HG03064 (cell line): ENCODE results near the gene NSUN4.
"Not testable (repeated sequence)": the region's sequence is repeated elsewhere in the genome, so short reads cannot be mapped to it uniquely, and the experiment has no call there.

Source experiments
- ATAC-seq: cut with Tn5 transposase; IDR thresholded peaks from one replicate; pipeline ENCODE4 v1.9.1; 2021; ENCODE audit warnings: low read depth; ENCODE audit not compliant: unreplicated experiment

The NSUN4 gene

DNA sequence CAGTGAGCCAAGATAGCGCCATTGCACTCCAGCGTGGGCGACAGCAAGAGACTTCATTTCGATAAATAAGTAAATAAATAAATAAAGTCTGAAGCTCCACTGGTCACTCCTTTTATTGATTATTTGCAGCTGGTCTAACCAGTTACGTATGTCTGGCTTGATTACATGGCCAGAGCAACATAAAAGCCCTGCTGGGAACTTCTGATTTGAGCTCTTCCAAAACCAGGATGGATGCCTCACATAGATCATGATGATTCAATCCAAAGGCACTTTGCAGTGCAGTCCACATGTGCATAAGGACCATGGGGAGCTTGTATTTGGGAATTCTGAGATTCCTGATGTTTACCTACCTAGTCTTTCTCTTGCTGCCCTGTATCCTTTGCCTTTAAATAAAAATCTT is 24.0 kb downstream of the NSUN4 start:
- no peak for ATAC-seq

DNA sequence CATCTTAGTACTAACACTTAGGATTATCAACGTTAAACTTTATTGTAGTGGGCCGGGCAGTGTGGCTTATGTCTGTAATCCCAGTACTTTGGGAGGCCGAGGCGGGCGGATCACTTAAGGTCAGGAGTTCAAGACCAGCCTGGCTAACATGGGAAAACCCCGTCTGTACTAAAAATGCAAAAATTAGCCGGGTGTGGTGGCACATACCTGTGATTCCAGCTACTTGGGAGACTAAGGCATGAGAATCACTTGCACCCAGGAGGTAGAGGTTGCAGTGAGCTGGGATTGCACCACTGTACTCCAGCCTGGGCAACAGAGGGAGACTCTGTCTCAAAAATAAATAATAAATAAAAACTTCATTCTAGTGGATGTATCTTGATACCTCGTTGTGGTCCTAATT is 25.2 kb downstream of the NSUN4 start:
- not testable (repeated sequence) for ATAC-seq

DNA sequence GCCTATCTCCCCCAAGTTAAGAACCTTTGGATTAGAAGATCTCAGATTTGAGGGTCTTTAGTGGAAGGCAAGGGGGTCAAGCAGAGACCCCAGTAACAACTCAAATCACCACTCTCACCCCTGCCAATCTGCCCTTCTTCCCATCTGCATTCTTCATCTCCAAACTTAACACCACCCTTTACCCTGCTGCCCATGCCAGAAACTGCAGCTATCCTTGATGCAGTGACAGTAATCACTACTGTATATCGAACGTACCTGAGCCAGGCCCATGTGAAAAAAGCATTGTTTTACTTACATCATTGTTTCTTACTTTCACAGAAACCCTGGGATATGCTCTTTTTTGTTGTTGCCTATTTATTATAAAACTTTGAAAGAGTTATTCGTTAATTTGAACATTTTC is 26.5 kb downstream of the NSUN4 start:
- no peak for ATAC-seq

DNA sequence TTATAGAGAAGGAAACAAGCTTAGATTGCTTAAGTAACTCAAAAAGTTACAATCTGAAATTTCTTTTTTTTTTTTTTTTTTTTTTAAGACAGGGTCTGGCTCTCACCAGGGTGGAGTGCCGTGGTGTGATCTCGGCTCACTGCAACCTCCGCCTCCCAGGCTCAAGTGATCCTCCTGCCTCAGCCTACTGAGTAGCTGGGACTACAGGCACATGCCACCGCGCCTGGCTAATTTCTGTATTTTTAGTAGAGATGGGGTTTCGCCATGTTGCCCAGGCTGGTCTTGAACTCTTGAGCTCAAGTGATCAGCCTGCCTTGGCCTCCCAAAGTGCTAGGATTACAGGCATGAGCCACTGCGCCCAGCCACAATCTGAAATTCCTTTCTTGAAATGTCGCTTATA is 27.1 kb downstream of the NSUN4 start:
- not testable (repeated sequence) for ATAC-seq

DNA sequence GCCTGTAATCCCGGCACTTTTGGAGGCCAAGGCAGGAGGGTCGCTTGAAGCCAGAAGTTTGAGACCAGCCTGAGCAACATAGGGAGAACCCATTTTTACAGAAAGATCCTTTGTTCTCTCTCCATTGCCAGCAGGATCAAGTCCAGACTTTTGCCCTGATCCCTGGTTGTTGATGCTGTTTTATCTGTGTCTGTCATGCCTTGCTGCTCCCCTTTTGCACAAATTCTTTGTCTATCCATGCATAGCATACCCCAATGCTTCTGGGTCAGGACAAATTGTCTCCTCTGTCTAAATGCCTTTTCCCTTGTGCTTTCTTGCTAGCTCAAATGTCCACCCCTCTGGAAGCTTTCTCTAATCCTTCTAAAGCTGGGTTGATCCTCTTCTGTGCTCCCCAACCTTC is 28.2 kb downstream of the NSUN4 start:
- ATAC-seq: no peak

DNA sequence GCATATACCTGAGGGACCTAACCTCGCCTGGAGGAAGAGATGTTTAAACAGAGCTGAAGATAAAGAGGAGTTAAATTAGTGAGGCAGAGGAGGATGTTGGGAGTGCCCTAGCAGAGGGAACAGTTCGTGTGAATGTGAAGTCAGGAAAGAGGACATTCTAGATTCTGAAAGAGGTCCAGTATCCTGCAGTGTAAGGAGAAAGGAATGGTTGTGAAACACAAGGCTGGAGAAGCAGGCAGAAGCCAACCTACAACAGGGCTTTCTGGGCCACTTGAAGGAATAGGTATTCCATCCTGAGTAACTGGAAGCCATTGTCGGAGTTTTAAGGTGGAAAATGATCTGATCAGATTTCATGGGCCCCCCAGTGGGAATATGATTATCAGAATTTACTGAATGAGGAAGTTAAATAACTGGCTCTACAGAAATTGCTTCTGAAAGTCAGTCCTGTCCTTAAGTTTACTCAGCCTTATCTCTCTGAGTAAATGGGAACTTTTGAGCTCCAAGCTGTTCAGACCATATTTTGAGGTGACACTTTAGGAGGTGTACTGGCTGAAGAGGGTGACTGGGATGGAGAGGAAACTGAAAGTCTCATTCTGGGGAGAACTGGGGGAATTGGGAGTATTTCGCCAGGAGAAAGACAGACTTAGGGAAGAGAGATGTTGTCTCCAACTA is 29.1 kb downstream of the NSUN4 start:
- no peak for ATAC-seq

DNA sequence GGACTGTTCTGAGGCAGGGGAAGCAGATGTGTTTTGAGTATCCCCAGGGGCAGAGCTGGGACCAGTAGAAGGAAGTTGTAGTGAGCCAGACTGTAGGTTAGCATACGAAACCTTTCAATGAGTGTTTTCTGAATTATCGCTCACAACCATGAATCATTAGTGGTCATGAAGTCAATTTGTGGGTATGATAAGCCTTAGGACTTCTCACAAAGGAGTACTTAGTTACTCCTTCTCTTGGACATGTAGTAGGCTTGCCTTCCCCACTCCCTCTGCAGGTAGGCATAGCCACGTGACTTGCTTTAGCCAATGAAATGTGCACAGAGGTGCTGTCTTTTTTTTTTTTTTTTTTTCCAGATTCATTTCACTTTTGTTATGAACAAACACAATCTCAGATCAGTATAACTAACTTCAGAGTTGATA is 29.6 kb downstream of the NSUN4 start:
- ATAC-seq: no peak

DNA sequence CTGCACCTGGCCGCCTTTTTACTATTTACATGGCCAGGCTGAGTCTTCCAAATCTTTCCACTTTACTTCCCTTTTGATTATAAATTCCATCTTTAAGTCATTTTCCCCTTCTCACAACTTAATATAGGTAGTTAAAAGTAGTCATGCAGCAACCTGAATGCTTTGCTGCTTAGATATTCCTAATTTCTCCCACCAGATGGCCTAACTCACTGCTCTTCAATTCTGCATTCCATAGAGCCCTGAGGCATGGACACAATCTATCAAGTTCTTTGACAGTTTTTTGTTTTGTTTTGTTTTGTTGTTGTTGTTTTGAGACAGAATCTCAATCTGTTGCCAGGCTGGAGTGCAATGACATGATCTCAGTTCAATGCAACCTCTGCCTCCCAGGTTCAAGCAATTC is 31.8 kb downstream of the NSUN4 start:
- ATAC-seq: no peak

DNA sequence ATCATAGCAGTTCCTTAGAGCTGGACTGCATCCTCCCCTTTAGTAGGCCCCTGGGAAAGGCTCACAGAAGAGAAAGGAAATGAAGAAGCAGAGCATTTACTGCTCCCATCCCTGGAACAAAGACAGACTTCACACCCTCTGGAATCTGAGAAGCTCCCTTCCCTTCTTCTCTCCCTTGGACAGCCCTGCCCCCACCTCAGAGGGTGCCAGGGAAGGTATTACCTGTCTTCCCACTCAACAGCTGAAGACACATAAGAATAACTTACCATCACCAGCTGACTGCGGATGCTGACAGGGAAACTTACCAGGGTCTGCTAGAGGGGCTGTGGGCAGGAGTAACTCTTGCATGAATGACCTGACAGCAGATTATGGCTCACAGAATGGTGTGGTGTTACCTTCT is 39.4 kb downstream of the NSUN4 start:
- ATAC-seq: no peak

DNA sequence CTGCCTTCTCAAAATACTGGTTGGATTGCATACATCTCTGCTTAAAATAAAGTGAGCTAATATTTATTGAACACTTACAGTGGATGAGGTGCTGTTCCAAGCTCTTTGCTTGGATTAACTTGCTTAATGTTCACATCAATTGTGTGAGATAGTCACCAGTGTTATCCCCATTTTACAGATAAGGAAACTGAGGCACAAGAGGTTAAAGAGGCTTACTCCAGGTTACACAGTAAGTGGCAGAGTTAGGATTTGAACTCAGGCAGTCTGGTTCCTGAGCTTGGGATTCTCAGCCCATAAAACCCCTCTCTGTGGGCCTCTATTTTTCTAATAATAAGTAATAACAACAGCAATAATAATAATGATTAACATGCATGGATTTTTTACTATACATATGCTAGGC is 39.9 kb downstream of the NSUN4 start:
- ATAC-seq: no peak

DNA sequence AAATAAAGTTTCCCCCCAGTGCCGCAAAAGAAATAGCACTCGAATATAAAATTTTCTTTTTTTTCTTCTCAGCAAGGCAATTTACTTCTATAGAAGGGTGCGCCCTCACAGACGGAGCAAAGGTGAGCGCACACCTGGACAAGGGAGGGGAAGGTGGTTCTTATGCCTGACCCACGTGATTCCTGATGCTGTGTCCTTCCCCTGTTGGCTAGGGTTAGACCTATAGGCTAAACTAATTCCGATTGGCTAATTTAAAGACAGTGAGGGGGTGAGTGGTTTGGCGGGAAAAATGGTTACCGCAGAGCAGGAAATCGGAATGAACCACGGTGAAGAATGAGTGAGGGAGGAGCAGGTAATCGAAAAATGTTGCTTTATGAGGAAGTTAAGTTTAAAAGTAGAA is 52.9 kb downstream of the NSUN4 start:
- ATAC-seq: no peak

DNA sequence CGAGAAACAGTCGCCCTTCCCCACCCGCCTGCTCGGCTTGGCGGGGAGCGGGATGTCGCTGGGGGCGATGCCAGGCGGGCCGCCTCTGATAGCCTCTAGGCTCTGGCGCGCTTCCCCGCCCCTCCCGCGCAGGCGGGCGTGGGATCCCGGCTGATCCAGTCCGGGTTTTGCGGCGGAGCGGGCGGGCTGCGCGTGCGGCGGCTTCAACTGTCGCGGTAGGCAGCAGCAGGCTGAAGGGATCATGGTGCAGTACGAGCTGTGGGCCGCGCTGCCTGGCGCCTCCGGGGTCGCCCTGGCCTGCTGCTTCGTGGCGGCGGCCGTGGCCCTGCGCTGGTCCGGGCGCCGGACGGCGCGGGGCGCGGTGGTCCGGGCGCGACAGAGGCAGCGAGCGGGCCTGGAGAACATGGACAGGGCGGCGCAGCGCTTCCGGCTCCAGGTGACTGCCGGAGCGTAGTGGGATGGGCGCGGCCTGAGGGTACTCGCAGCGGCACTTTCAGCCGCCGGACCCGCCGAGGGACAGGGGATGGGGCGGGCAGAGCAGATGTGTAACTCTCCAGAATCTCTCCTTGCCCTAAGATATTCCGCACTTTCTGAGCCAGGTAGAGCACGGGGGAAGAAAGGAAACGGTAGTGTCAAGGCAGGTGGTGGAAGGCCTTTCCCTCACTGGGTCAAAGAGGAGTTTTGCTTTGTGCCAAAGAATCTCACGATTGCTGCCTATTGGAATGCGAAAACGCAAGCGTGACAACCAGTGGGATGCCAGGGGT is 53.7 kb downstream of the NSUN4 start, which contains the start of gene FAAH:
FAAH (plus strand) TSS at position 210 of the 764 bp plus-strand sequence; CDS start at position 242, 32 bp downstream.
- no peak for ATAC-seq

DNA sequence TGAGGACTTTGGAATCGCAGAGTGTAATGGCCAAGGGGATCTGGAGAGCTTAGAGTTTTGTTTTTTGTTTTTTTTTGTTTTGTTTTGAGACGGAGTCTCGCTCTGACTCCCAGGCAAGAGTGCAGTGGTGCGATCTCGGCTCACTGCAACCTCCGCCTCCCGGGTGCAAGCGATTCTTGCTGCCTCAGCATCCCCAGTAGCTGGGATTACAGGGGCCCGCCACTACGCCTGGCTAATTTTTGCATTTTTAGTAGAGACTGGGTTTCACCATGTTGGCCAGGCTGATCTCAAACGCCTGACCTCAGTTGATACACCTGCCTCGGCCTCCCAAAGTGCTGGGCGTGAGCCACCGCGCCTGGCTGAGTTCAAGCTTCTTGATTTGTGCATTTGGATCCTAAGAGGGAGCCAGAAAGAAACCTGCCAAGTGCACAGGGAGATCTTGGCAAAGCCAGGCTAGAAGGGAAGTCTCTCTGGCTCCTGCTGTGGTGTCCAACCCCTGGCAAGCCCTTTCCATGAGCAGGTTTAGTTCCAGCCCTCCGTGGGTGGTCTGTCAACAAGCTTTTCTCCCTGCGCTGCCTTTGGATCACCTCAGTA is 54.4 kb downstream of the NSUN4 start:
- ATAC-seq: no peak

DNA sequence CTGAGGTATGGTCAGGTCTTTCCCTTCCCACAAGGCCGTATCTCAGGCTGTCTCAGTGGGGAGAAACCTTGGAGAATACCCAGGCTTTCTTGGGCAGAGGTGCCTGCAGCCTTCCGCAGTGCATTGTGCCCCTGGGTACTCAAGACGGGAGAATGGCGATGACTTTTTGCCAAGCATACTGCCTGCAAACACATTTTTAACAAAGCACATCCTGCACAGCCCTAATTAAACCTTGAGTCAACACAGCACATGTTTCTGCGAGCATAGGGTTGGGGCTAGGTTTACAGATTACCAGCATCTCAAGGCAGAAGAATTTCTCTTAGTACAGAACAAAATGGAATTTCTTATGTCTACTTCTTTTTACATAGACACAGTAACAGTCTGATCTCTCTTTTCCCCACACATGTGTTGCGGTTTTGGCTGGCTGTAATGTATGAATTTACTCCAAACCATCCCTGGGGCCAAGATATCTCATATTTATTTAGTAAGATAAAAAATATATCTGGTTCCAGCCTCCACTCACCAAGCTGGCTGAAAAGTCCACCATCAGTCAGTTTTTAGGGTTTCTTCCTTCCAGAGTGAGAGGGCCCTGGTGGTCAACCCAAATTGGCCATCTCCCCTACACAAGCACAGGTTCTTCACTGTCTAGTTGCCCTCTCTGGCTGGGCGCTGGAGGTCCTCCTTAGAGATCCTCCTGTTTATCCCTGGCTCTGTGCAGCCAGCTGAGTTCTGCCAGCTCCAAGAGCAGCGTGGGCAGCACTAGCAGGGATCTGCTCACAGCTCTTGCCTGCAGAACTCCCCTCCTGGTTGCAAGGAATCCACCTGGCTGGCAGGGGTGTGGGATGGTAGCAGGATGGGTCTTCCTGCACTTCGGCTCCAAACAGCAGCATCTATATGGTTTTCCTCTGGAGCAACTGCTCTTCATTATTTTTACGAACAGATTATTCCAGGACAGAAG is 56.1 kb downstream of the NSUN4 start:
- ATAC-seq: no peak

DNA sequence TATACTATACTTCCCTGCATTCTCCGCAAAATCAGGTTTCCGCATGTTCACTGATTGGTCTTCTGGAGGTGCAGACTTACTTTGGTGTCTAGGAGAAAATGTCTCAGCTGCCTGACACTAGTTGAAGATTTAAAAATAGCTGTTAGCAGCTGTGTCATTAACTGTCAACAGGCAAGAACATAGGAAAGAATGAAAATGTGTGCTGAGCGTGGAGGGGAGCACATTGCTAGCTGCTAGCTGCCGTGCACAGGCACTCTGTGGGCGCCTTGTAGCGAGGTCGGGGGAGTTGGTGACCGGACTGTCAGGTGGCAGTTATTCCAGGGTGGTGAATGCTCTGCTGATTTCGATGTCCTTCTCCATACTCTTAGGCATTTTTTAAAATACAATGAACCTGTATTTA is 58.7 kb downstream of the NSUN4 start:
- no peak for ATAC-seq

DNA sequence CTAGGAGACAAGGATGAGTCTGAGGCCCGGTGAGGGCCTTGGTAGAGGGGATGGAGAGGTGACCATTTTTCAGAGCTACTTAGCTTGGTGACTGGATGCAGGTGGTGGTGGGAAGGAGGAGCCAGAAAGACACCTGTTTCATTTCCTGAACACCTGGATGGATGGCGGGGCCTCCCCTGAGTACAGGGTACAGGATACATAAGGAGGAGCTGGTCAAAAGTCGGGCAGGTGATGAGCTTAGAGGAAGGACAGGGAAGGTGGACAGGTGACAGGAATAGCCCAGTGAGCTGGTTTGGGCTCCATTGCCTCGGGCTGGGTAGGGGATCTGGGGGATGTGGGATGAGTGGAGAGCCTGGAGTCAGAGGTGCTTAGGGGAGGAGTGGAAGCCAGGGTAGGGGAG is 59.8 kb downstream of the NSUN4 start:
- ATAC-seq: no peak

DNA sequence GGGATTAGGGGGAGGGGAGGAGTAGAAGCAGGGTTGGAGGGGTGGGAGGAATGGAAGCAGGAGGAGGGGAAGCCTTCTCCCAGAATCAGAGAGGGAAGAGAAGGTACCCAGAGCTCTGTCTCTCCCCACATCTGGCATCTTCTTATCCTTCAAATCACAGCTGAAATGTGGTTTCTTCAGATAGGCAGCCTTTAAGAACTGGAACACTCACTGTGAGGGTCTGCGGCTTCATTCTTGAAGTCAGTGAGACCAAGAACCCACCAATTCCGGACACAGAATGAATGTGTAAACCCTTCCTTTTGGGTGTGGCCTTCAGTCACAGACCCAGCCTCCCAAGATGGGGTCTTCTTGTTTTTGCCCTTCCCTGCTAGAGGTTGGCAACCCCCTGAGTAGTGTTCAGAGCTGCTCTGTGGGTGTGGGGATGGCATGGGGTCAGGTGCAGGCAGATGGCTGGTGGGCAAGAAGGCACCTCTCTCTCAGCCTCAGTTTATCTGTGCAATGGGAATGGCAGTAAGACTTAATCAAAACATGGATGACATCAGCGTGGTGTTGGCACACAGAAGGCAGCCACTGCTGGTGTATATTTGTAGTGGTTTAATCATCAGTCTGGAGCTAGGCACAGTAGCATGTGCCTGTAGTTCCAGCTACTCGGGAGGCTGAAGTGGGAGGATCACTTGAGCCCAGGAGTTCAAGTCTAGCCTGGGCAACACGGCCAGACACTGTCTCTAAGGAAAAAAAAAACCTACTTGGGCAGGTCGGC is 60.7 kb downstream of the NSUN4 start:
- no peak for ATAC-seq

DNA sequence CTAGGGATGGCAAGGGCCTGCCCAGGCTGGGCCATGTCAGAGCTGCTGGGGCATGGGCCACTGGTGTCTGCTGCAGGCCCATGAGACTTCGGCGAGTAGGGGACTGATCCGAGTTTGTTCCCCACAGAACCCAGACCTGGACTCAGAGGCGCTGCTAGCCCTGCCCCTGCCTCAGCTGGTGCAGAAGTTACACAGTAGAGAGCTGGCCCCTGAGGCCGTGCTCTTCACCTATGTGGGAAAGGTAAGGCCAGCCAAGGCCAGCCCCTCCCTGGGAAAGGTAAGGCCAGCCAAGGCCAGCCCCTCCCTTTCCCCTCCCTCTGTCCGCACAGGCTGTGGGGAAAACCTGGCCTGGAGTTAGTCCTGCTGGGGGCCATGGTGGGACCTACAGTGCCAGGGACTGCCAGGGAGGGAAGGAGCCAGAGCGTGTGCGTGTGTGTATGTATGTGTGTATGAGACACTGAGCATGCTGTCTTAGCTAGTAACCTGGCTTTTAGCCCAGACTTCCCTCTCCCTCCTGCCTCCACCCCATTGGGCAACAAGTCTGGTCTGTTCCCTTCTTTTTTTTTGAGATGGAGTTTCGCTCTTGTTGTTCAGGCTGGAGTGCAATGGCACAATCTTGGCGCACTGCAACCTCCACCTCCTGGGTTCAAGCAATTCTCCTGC is 61.5 kb downstream of the NSUN4 start:
- no peak for ATAC-seq

DNA sequence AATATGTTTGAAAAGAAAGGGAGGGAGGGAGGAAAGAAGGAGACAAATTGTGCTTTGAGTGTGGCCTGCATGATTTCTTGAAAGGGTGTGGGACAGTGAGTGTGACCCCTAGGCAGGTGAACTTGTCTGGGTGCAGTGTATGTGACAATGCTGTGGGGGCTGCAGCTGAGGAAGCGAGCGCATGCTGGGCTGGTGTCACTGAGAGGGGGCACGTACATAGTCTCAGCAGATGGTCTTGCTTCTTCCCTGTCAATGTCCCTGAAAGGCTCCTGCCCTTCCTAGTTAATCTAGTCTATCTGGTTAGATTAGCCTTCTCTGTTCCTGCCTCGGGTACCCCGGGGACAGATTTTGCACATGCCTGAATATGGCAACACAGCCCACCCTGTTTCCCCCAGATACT is 63.3 kb downstream of the NSUN4 start:
- ATAC-seq: no peak
